HG02798 (cell line): ENCODE results near the gene OSBPL5.
"Not testable (repeated sequence)": the region's sequence is repeated elsewhere in the genome, so short reads cannot be mapped to it uniquely, and the experiment has no call there.

Experiments used
- ATAC-seq: cut with Tn5 transposase; IDR thresholded peaks from one replicate; pipeline ENCODE4 v1.9.1; 2021; ENCODE audit warnings: mild to moderate bottlenecking; ENCODE audit not compliant: unreplicated experiment, poor library complexity

Gene OSBPL5

GRCh38 chr11:3186166-3186953 lies 21.2 kb upstream of the OSBPL5 start:
- ATAC-seq: no peak

GRCh38 chr11:3184732-3185347 lies 19.7 kb upstream of the OSBPL5 start:
- no peak for ATAC-seq

GRCh38 chr11:3183523-3183922 lies 18.4 kb upstream of the OSBPL5 start:
- no peak for ATAC-seq

GRCh38 chr11:3182462-3182852 lies 17.3 kb upstream of the OSBPL5 start:
- no peak for ATAC-seq

GRCh38 chr11:3181725-3182461 lies 16.8 kb upstream of the OSBPL5 start:
- ATAC-seq: no peak

GRCh38 chr11:3180869-3181268 lies 15.8 kb upstream of the OSBPL5 start:
- ATAC-seq: no peak

GRCh38 chr11:3178349-3178748 lies 13.2 kb upstream of the OSBPL5 start:
- no peak for ATAC-seq

GRCh38 chr11:3177931-3178330 lies 12.8 kb upstream of the OSBPL5 start:
- no peak for ATAC-seq

GRCh38 chr11:3176487-3176886 lies 11.4 kb upstream of the OSBPL5 start:
- no peak for ATAC-seq

- no peak for ATAC-seq
Observed at GRCh38 chr11:3175194-3175593, 10.1 kb upstream of the OSBPL5 start.

- no peak for ATAC-seq
Observed at GRCh38 chr11:3174387-3174786, 9.3 kb upstream of the OSBPL5 start.

- ATAC-seq: no peak
Observed at GRCh38 chr11:3173795-3174194, 8.7 kb upstream of the OSBPL5 start.

GRCh38 chr11:3171931-3172560 lies 6.9 kb upstream of the OSBPL5 start:
- ATAC-seq: no peak

- no peak for ATAC-seq
Observed at GRCh38 chr11:3170756-3171650, 5.9 kb upstream of the OSBPL5 start.

- ATAC-seq: no peak
Observed at GRCh38 chr11:3170044-3170755, 5.1 kb upstream of the OSBPL5 start.

- ATAC-seq: no peak
Observed at GRCh38 chr11:3169255-3170043, 4.3 kb upstream of the OSBPL5 start.

GRCh38 chr11:3168742-3169254 lies 3.7 kb upstream of the OSBPL5 start:
- ATAC-seq: not testable (repeated sequence)
